SU-DHL-6 (cell line): Measurements from ENCODE around the gene FAM20A.

Experiments used
- H2AFZ ChIP-seq: fragments of 200-600 bp; sonication (generic); 2 replicates; pipeline ENCODE4 v1.6.1; 2014; ENCODE audit warnings: low read depth, mild to moderate bottlenecking, moderate library complexity, mixed read lengths, antibody characterized with exemption, low read length; ENCODE audit not compliant: severe bottlenecking
- H3F3A ChIP-seq: fragments of 200-600 bp; shearing (Covaris generic); 2 replicates; pipeline ENCODE4 v1.6.0; 2016; ENCODE audit warnings: antibody characterized with exemption, mild to moderate bottlenecking; ENCODE audit not compliant: insufficient read depth
- H3K27ac ChIP-seq: fragments of 200-600 bp; sonication (generic); 2 replicates; pipeline ENCODE4 v1.5.1; 2016; ENCODE audit warnings: low read depth, mild to moderate bottlenecking, low read length, moderate library complexity, mixed read lengths
- H3K27me3 ChIP-seq: fragments of 200-600 bp; sonication (generic), shearing (Covaris generic); 2 replicates; pipeline ENCODE4 v1.6.0; 2014; ENCODE audit warnings: mild to moderate bottlenecking, low read length
- H3K36me3 ChIP-seq: fragments of 200-600 bp; sonication (generic); 2 replicates; pipeline ENCODE4 v1.6.1; 2014; ENCODE audit warnings: mild to moderate bottlenecking, low read length, mixed read lengths
- H3K4me2 ChIP-seq: fragments of 300-600, 200-600 bp; shearing (Covaris generic), sonication (generic); 2 replicates; pipeline ENCODE4 v1.6.0; 2014; ENCODE audit warnings: low read length, low read depth, mild to moderate bottlenecking; ENCODE audit not compliant: poor library complexity, severe bottlenecking
- H3K4me3 ChIP-seq: fragments of 200-600 bp; sonication (generic); 2 replicates; pipeline ENCODE4 v1.5.1; 2014; ENCODE audit warnings: antibody characterized with exemption, low read length, mild to moderate bottlenecking, mixed read lengths; ENCODE audit not compliant: insufficient read depth, poor library complexity, severe bottlenecking
- H3K79me2 ChIP-seq: fragments of 200-600 bp; sonication (generic); 2 replicates; pipeline ENCODE4 v1.6.1; 2014; ENCODE audit warnings: mild to moderate bottlenecking, low read length, moderate library complexity; ENCODE audit not compliant: insufficient read depth
- H3K9ac ChIP-seq: fragments of 200-600 bp; sonication (generic); 2 replicates; pipeline ENCODE4 v1.7.0; 2014; ENCODE audit warnings: mild to moderate bottlenecking, low read length
- H3K9me2 ChIP-seq: fragments of 200-600 bp; sonication (generic); replicated peaks from 2 replicates; pipeline ENCODE4 v1.6.1; 2014; ENCODE audit warnings: low read length; ENCODE audit not compliant: insufficient read depth
- H3K9me3 ChIP-seq: fragments of 200-600 bp; sonication (generic); 2 replicates; pipeline ENCODE4 v1.6.1; 2014; ENCODE audit warnings: low read length, mixed read lengths; ENCODE audit not compliant: insufficient read depth
- H4K20me1 ChIP-seq: fragments of 200-600 bp; sonication (generic); 2 replicates; pipeline ENCODE4 v1.6.1; 2014; ENCODE audit warnings: low read depth, mild to moderate bottlenecking, antibody characterized with exemption, low read length, moderate library complexity, mixed read lengths
- EZH2phosphoT487 ChIP-seq: fragments of 200-600 bp; sonication (generic), shearing (Covaris generic); conservative IDR thresholded peaks from 2 replicates; pipeline ENCODE4 v1.6.1; 2018; ENCODE audit warnings: mild to moderate bottlenecking, antibody characterized with exemption, low read length, moderate library complexity, mixed read lengths
- TF ChIP-seq, protein P1 (sequence below): fragments of 200-600 bp; sonication (generic); IDR thresholded peaks from one replicate; pipeline ENCODE4 v1.5.1; 2017; ENCODE audit warnings: antibody characterized with exemption, mild to moderate bottlenecking, low read length, moderate library complexity; ENCODE audit not compliant: insufficient read depth, poor library complexity, severe bottlenecking

The FAM20A gene

DNA sequence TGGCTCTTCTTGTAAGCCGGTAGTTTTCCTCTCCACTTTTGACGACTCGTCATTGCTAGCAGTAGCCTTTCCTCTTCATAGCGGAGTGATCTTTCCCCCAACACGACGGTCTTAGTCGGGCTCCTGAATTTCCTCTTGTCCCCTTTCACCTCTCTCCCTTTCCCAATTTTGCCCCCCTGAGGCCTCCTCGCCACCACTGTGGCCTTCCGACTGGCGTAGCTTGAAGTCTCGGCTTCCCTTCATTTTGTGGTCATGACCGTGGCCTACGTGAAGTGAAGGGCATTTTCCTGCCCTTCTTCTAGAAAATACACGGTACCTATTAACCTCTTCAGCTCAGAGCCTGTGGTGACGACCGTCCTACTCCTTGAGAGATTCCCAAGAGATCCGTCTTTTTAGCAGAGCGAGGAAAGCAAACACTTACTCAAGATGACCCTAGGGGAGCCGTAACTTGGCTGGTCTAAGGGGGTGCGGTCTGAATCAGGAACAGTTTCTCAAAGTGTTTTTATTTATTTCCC is 88.2 kb downstream of the FAM20A start:
- peaks cover 7% of the 10 kb centered on the region for H4K20me1 ChIP-seq
- no peaks in the 10 kb centered on the region for H3K27me3 ChIP-seq
- peaks cover 41% of the 10 kb centered on the region for H3K79me2 ChIP-seq
- peak overlapping the region; percentile 85 for H3K4me2 ChIP-seq
- H3K9ac ChIP-seq: peak overlapping the region; percentile 72
- 0 out of 2 replicates have a peak, but pooled peaks cover 4% of the 10 kb centered on the region for H3F3A ChIP-seq
- peak overlapping the region; percentile 80 for H3K4me3 ChIP-seq
- H3K9me3 ChIP-seq: no peaks in the 10 kb centered on the region
- peak overlapping the region; percentile 52 for H3K27ac ChIP-seq
- H2AFZ ChIP-seq: peak overlapping the region; percentile 88
- TF ChIP-seq EZH2phosphoT487: no peak
- TF ChIP-seq, protein P1, sequence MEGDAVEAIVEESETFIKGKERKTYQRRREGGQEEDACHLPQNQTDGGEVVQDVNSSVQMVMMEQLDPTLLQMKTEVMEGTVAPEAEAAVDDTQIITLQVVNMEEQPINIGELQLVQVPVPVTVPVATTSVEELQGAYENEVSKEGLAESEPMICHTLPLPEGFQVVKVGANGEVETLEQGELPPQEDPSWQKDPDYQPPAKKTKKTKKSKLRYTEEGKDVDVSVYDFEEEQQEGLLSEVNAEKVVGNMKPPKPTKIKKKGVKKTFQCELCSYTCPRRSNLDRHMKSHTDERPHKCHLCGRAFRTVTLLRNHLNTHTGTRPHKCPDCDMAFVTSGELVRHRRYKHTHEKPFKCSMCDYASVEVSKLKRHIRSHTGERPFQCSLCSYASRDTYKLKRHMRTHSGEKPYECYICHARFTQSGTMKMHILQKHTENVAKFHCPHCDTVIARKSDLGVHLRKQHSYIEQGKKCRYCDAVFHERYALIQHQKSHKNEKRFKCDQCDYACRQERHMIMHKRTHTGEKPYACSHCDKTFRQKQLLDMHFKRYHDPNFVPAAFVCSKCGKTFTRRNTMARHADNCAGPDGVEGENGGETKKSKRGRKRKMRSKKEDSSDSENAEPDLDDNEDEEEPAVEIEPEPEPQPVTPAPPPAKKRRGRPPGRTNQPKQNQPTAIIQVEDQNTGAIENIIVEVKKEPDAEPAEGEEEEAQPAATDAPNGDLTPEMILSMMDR: no peak
- no peaks in the 10 kb centered on the region for H3K9me2 ChIP-seq
- H3K36me3 ChIP-seq: peaks cover 25% of the 10 kb centered on the region

- Histone ChIP-seq H3K4me3 (peak within 1 kb of the TSS; percentile 80), H3K79me2 (peaks cover 41% of the 10 kb centered on the region), H3K9me2 (no peaks in the 10 kb centered on the region), H3K4me2 (peak within 1 kb of the TSS; percentile 85), H4K20me1 (peaks cover 7% of the 10 kb centered on the region), H3K9me3 (no peaks in the 10 kb centered on the region), H3K9ac (peak within 1 kb of the TSS; percentile 72), H3F3A (0 out of 2 replicates have a peak, but pooled peaks cover 4% of the 10 kb centered on the region), H3K27me3 (no peaks in the 10 kb centered on the region), H3K36me3 (peaks cover 25% of the 10 kb centered on the region), H2AFZ (peak within 1 kb of the TSS; percentile 88), H3K27ac (peak within 1 kb of the TSS; percentile 52)
- TF ChIP-seq, protein P1: no peak
- no peak for TF ChIP-seq EZH2phosphoT487
Observed at GRCh38 chr17:68512247-68512959, 88.8 kb downstream of the FAM20A start, which contains the start of gene PRKAR1A. Gene PRKAR1A (plus strand): TSS chr17:68512430. CDS start chr17:68515400, 2,970 bp downstream.

DNA sequence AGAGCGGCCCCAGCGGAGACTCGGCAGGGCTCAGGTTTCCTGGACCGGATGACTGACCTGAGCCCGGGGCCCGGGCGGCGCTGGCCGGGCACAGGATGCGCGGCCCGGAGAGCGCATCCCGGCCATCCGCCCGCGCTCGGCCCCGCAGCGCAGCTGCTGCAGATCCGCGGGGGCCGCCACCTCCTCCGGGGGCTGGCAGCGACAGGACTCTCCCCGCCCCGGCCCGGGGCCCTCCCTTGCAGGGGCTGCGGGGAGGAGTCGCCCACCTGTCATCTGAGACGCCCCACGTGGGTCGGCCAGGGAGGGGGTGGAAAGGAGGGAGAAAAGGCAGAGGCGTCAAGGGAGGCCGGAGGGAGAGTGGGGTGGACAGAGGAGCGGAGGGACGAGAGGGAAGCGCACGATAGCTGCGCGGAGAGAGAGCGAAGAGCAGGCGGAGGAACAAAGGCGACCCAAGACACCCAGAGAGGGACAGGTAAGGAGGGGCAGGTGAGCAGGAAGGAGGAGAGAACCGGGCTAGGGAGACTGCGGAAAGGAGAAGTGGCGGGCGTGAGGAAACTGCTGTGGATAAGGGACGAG is 89.4 kb downstream of the FAM20A start:
- Histone ChIP-seq H4K20me1 (peaks cover 7% of the 10 kb centered on the region), H2AFZ (peak overlapping the region; percentile 88), H3K9ac (peak overlapping the region; percentile 72), H3K9me2 (no peaks in the 10 kb centered on the region), H3K9me3 (no peaks in the 10 kb centered on the region), H3K27me3 (no peaks in the 10 kb centered on the region), H3K4me3 (peak overlapping the region; percentile 80), H3F3A (0 out of 2 replicates have a peak, but pooled peaks cover 4% of the 10 kb centered on the region), H3K4me2 (peak overlapping the region; percentile 85), H3K79me2 (peaks cover 40% of the 10 kb centered on the region), H3K27ac (peak overlapping the region; percentile 49), H3K36me3 (peaks cover 20% of the 10 kb centered on the region)
- no peak for TF ChIP-seq EZH2phosphoT487
- TF ChIP-seq, protein P1: no peak
